ENCODE measurements around the gene LIN7A. TPM values are rescaled to one million over a fixed set of nuclear protein-coding genes. Genes with fewer than 3 reads are reported as not detected.

LIN7A gene
- total and polyA plus RNA-seq, 2 donors (not counting 1 experiment from before 2014, with no cell fraction given) = 22.8 to 35.3 TPM

GRCh38 chr12:80935111-80935510 is 2.6 kb downstream of the LIN7A start:
- Histone ChIP-seq H3K4me3 (replicated peaks in 1 of 4; ENCODE audit: control extremely low read depth in 1 of 4, insufficient read depth in 1 of 4, low read depth in 3 of 4, low read length in 4 of 4) (peak overlapping the region in 2 of 4 experiments; percentile 74 to 94), H3K9me3 (ENCODE audit: control insufficient read depth, insufficient read depth, low read depth, low read length) (no peaks in the 10 kb centered on the region), H3K79me2 (ENCODE audit: control insufficient read depth, insufficient read depth, low read length) (peaks cover 39% of the 10 kb centered on the region), H3K27ac (ENCODE audit: insufficient read depth, low read length) (no peak overlapping the region), H4K20me1 (ENCODE audit: control insufficient read depth, extremely low read depth, insufficient read depth, low read length) (no peaks in the 10 kb centered on the region), H2AFZ (ENCODE audit: low read length) (no peak overlapping the region), H3K9ac (ENCODE audit: insufficient read depth, low read length) (no peak overlapping the region), H3K4me1 (ENCODE audit: control insufficient read depth, extremely low read depth, insufficient read depth, low read length) (peaks cover 2% of the 10 kb centered on the region), H3K36me3 (ENCODE audit: control insufficient read depth, insufficient read depth, low read length) (no peaks in the 10 kb centered on the region), H3K4me2 (ENCODE audit: extremely low read depth, insufficient read depth, low read length) (no peak overlapping the region), H3K27me3 (ENCODE audit: control insufficient read depth, insufficient read depth, low read length) (no peaks in the 10 kb centered on the region)
- no peak for DNase-seq (ENCODE audit: low read depth in 2 of 2)
- TF ChIP-seq EZH2 (IDR thresholded peaks at IDR 0.05; ENCODE audit: low read length, missing control alignments) (no peak), CTCF (conservative IDR thresholded peaks at IDR 0.05 in 1 of 2, IDR thresholded peaks at IDR 0.05 in 1 of 2; ENCODE audit: low read depth in 1 of 2, low read length in 2 of 2) (no peak)

GRCh38 chr12:80925983-80926382 is 11.8 kb downstream of the LIN7A start:
- no peak overlapping the region for H3K4me2 ChIP-seq (ENCODE audit: extremely low read depth, insufficient read depth, low read length)
- no peak overlapping the region for H3K9ac ChIP-seq (ENCODE audit: insufficient read depth, low read length)
- no peaks in the 10 kb centered on the region for H3K36me3 ChIP-seq (ENCODE audit: control insufficient read depth, insufficient read depth, low read length)
- H2AFZ ChIP-seq (ENCODE audit: low read length) = no peak overlapping the region
- H3K27ac ChIP-seq (ENCODE audit: insufficient read depth, low read length) = no peak overlapping the region
- H3K9me3 ChIP-seq (ENCODE audit: control insufficient read depth, insufficient read depth, low read depth, low read length) = no peaks in the 10 kb centered on the region
- H3K27me3 ChIP-seq (ENCODE audit: control insufficient read depth, insufficient read depth, low read length) = no peaks in the 10 kb centered on the region
- H3K79me2 ChIP-seq (ENCODE audit: control insufficient read depth, insufficient read depth, low read length) = peaks cover 9% of the 10 kb centered on the region
- TF ChIP-seq CTCF (conservative IDR thresholded peaks at IDR 0.05 in 1 of 2, IDR thresholded peaks at IDR 0.05 in 1 of 2; ENCODE audit: low read depth in 1 of 2, low read length in 2 of 2) (no peak), EZH2 (IDR thresholded peaks at IDR 0.05; ENCODE audit: low read length, missing control alignments) (no peak)
- H3K4me3 ChIP-seq (replicated peaks in 1 of 4; ENCODE audit: control extremely low read depth in 1 of 4, insufficient read depth in 1 of 4, low read depth in 3 of 4, low read length in 4 of 4) = no peak overlapping the region
- no peak for DNase-seq (ENCODE audit: low read depth in 2 of 2)
- no peaks in the 10 kb centered on the region for H3K4me1 ChIP-seq (ENCODE audit: control insufficient read depth, extremely low read depth, insufficient read depth, low read length)
- H4K20me1 ChIP-seq (ENCODE audit: control insufficient read depth, extremely low read depth, insufficient read depth, low read length) = no peaks in the 10 kb centered on the region

DNA sequence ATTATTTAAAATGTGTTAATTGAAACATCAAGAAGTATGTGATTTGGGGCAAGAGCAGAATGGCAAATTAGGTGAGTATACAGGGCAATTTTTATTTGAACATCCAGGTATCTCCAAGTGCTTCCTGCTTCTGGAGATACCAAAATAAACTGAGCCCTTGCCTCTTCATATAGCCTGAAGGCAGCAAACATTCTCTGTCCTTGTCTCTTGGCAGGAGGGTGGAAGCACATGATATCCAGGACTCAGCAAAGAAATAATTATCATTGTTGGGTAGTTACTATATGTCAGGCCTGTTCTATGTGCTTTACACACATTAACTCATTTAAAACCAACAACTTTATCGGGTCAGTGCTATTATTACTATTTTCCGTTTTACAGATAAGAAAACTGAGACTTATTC is 12.5 kb downstream of the LIN7A start:
- H3K36me3 ChIP-seq (ENCODE audit: control insufficient read depth, insufficient read depth, low read length) = no peaks in the 10 kb centered on the region
- H3K4me2 ChIP-seq (ENCODE audit: extremely low read depth, insufficient read depth, low read length) = no peak overlapping the region
- peaks cover 6% of the 10 kb centered on the region for H3K79me2 ChIP-seq (ENCODE audit: control insufficient read depth, insufficient read depth, low read length)
- DNase-seq (ENCODE audit: low read depth in 2 of 2) = no peak
- no peaks in the 10 kb centered on the region for H3K27me3 ChIP-seq (ENCODE audit: control insufficient read depth, insufficient read depth, low read length)
- no peaks in the 10 kb centered on the region for H4K20me1 ChIP-seq (ENCODE audit: control insufficient read depth, extremely low read depth, insufficient read depth, low read length)
- TF ChIP-seq EZH2 (IDR thresholded peaks at IDR 0.05; ENCODE audit: low read length, missing control alignments) (no peak), CTCF (conservative IDR thresholded peaks at IDR 0.05 in 1 of 2, IDR thresholded peaks at IDR 0.05 in 1 of 2; ENCODE audit: low read depth in 1 of 2, low read length in 2 of 2) (no peak)
- no peak overlapping the region for H2AFZ ChIP-seq (ENCODE audit: low read length)
- no peak overlapping the region for H3K9ac ChIP-seq (ENCODE audit: insufficient read depth, low read length)
- H3K4me3 ChIP-seq (replicated peaks in 1 of 4; ENCODE audit: control extremely low read depth in 1 of 4, insufficient read depth in 1 of 4, low read depth in 3 of 4, low read length in 4 of 4) = no peak overlapping the region
- H3K4me1 ChIP-seq (ENCODE audit: control insufficient read depth, extremely low read depth, insufficient read depth, low read length) = no peaks in the 10 kb centered on the region
- H3K27ac ChIP-seq (ENCODE audit: insufficient read depth, low read length) = no peak overlapping the region
- no peaks in the 10 kb centered on the region for H3K9me3 ChIP-seq (ENCODE audit: control insufficient read depth, insufficient read depth, low read depth, low read length)
